Measurements from ENCODE around the gene NELL2. TPM values are rescaled to one million over a fixed set of nuclear protein-coding genes. Genes with fewer than 3 reads are reported as not detected.
A peak's percentile ranks its signal among the peaks of the same experiment; 100 is the strongest.
"Not testable (repeated sequence)": the region's sequence is repeated elsewhere in the genome, so short reads cannot be mapped to it uniquely, and the experiment has no call there.

NELL2 gene
- total RNA-seq, 1 donor from 2014 or later = 11.5 TPM

GRCh38 chr12:44839785-44840184 is 36.3 kb downstream of the NELL2 start:
- intact Hi-C loops (cut with micrococcal nuclease) = loop anchor here (1.0 to 10.0 kb wide), 4 partner anchors 9 to 1375 kb away; partner anchors contain the start of genes ANO6, IRAK4 and PUS7L
- no peaks in the 10 kb centered on the region for H3K9me3 Mint-ChIP-seq
- peaks cover 6% of the 10 kb centered on the region for H3K36me3 Mint-ChIP-seq (ENCODE audit: low read depth)
- peak overlapping the region; percentile 53 for H3K27ac Mint-ChIP-seq
- H3K4me1 Mint-ChIP-seq (ENCODE audit: low read depth) = peaks cover 82% of the 10 kb centered on the region
- no peak for DNase-seq (ENCODE audit: low spot score)
- H3K4me3 Mint-ChIP-seq = no peak overlapping the region
- H3K27me3 Mint-ChIP-seq (ENCODE audit: insufficient read depth) = no peaks in the 10 kb centered on the region

GRCh38 chr12:44837114-44837755 is 38.9 kb downstream of the NELL2 start:
- no peak overlapping the region for H3K4me3 Mint-ChIP-seq
- H3K27ac Mint-ChIP-seq = no peak overlapping the region
- intact Hi-C loops (cut with micrococcal nuclease) = no loop called here
- peaks cover 1% of the 10 kb centered on the region for H3K36me3 Mint-ChIP-seq (ENCODE audit: low read depth)
- H3K9me3 Mint-ChIP-seq = no peaks in the 10 kb centered on the region
- no peaks in the 10 kb centered on the region for H3K27me3 Mint-ChIP-seq (ENCODE audit: insufficient read depth)
- peaks cover 74% of the 10 kb centered on the region for H3K4me1 Mint-ChIP-seq (ENCODE audit: low read depth)
- DNase-seq (ENCODE audit: low spot score) = no peak

GRCh38 chr12:44835641-44836379 is 40.3 kb downstream of the NELL2 start:
- H3K4me1 Mint-ChIP-seq (ENCODE audit: low read depth) = peaks cover 69% of the 10 kb centered on the region
- H3K9me3 Mint-ChIP-seq = no peaks in the 10 kb centered on the region
- no peak for DNase-seq (ENCODE audit: low spot score)
- H3K27me3 Mint-ChIP-seq (ENCODE audit: insufficient read depth) = no peaks in the 10 kb centered on the region
- intact Hi-C loops (cut with micrococcal nuclease) = loop anchor here (1.0 kb wide), 2 partner anchors 8 to 11 kb away; no protein-coding TSS in a partner anchor
- peaks cover 1% of the 10 kb centered on the region for H3K36me3 Mint-ChIP-seq (ENCODE audit: low read depth)
- H3K27ac Mint-ChIP-seq = peak overlapping the region; percentile 85
- H3K4me3 Mint-ChIP-seq = peak overlapping the region; percentile 19

DNA sequence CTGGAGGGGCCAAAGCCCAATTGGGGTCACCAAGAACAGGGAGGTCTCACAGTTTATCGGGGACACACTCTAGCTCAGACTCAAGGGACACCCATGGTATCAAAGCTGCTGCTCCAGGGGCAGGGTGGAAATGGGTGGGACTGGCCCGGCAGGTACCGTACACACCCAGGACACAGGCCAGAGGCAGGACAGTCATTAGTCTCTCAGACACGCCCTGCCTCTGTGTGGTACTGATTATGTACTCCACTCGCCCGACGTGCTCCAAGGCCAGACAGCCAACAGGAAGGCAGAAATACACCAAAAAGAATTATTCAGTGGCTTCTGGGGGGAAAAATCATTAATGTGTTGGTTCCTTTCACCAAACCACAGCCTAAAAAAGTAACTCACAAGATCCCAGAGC is 41.1 kb downstream of the NELL2 start:
- H3K27me3 Mint-ChIP-seq (ENCODE audit: insufficient read depth); H3K36me3 Mint-ChIP-seq (ENCODE audit: low read depth); intact Hi-C loops (cut with micrococcal nuclease); H3K9me3 Mint-ChIP-seq; DNase-seq (ENCODE audit: low spot score); H3K4me3 Mint-ChIP-seq: not testable (repeated sequence)
- Mint-ChIP-seq H3K27ac (peak overlapping the region; percentile 85), H3K4me1 (ENCODE audit: low read depth) (peaks cover 70% of the 10 kb centered on the region)

GRCh38 chr12:44833561-44833960 is 42.6 kb downstream of the NELL2 start:
- H3K4me3 Mint-ChIP-seq = no peak overlapping the region
- H3K36me3 Mint-ChIP-seq (ENCODE audit: low read depth) = peaks cover 1% of the 10 kb centered on the region
- DNase-seq (ENCODE audit: low spot score) = no peak
- intact Hi-C loops (cut with micrococcal nuclease) = no loop called here
- H3K4me1 Mint-ChIP-seq (ENCODE audit: low read depth) = peaks cover 58% of the 10 kb centered on the region
- H3K27ac Mint-ChIP-seq = no peak overlapping the region
- no peaks in the 10 kb centered on the region for H3K9me3 Mint-ChIP-seq
- no peaks in the 10 kb centered on the region for H3K27me3 Mint-ChIP-seq (ENCODE audit: insufficient read depth)

GRCh38 chr12:44830566-44831055 is 45.5 kb downstream of the NELL2 start:
- peaks cover 52% of the 10 kb centered on the region for H3K4me1 Mint-ChIP-seq (ENCODE audit: low read depth)
- H3K36me3 Mint-ChIP-seq (ENCODE audit: low read depth) = peaks cover 4% of the 10 kb centered on the region

DNA sequence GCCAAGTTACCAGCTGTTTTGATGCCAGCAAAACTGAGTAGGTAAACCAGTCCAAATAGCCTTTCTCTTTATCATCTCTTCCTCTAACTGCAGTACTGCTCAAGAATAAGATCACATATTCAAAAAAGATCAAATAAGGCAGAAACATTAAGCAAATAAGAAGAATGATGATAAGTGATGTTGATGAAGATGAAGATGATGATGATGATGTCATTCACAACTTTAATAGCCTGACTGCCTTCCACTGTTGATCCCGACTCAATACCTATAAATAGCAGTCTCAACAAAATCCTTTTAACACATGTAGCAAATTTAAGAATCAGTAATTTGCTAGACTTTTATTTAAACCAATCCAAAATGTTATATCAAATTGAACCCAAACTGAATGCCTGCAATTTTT is 47.1 kb downstream of the NELL2 start:
- Mint-ChIP-seq H3K9me3 (no peaks in the 10 kb centered on the region), H3K4me3 (no peak overlapping the region), H3K27ac (no peak overlapping the region), H3K36me3 (ENCODE audit: low read depth) (peaks cover 4% of the 10 kb centered on the region), H3K4me1 (ENCODE audit: low read depth) (peaks cover 39% of the 10 kb centered on the region), H3K27me3 (ENCODE audit: insufficient read depth) (no peaks in the 10 kb centered on the region)
- DNase-seq (ENCODE audit: low spot score) = no peak
- intact Hi-C loops (cut with micrococcal nuclease) = no loop called here

More at GRCh38 chr12:44830566-44831055, 45.5 kb downstream of the NELL2 start:
- H3K27me3 Mint-ChIP-seq (ENCODE audit: insufficient read depth) = no peaks in the 10 kb centered on the region
- intact Hi-C loops (cut with micrococcal nuclease) = no loop called here
- no peak overlapping the region for H3K4me3 Mint-ChIP-seq
- no peaks in the 10 kb centered on the region for H3K9me3 Mint-ChIP-seq
- H3K27ac Mint-ChIP-seq = peak overlapping the region; percentile 53
- no peak for DNase-seq (ENCODE audit: low spot score)

DNA sequence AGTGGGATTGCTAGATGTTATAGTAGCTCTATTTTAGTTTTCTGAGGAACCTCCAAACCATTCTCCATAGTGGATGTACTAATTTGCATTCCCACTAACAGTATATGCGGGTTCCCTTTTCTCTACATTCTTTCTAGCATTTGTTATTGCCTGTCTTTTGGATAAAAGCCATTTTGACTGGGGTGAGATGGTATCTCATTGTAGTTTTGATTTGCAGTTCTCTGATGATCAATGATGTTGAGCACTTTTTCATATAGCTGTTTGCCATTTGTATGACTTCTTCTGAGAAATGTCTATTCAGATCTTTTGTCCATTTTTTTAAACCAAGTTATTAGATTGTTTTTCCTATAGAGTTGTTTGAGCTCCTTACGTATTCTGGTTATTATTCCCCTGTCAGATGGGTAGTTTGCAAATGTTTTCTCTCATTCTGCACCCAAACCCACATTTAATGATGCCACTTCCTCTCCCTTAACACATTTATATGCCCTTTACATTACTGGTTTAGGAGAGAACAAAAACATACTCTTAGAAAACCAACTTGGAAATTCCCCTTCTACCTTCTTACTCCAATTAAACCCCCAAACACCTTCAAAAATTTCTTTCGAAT is 48.2 kb downstream of the NELL2 start:
- peaks cover 36% of the 10 kb centered on the region for H3K4me1 Mint-ChIP-seq (ENCODE audit: low read depth)
- H3K9me3 Mint-ChIP-seq = no peaks in the 10 kb centered on the region
- DNase-seq (ENCODE audit: low spot score) = no peak
- H3K36me3 Mint-ChIP-seq (ENCODE audit: low read depth) = peaks cover 4% of the 10 kb centered on the region
- H3K27ac Mint-ChIP-seq = peak overlapping the region; percentile 75
- H3K4me3 Mint-ChIP-seq = peak overlapping the region; percentile 61
- H3K27me3 Mint-ChIP-seq (ENCODE audit: insufficient read depth) = no peaks in the 10 kb centered on the region
- intact Hi-C loops (cut with micrococcal nuclease) = loop anchor here (1.0 kb wide), 2 partner anchors 8 to 20 kb away; no protein-coding TSS in a partner anchor

- H3K36me3 Mint-ChIP-seq (ENCODE audit: low read depth); H3K27ac Mint-ChIP-seq; H3K27me3 Mint-ChIP-seq (ENCODE audit: insufficient read depth); DNase-seq (ENCODE audit: low spot score); H3K4me3 Mint-ChIP-seq; H3K9me3 Mint-ChIP-seq; intact Hi-C loops (cut with micrococcal nuclease): not testable (repeated sequence)
- H3K4me1 Mint-ChIP-seq (ENCODE audit: low read depth) = peaks cover 27% of the 10 kb centered on the region
Observed at GRCh38 chr12:44821702-44822101, 54.4 kb downstream of the NELL2 start.

DNA sequence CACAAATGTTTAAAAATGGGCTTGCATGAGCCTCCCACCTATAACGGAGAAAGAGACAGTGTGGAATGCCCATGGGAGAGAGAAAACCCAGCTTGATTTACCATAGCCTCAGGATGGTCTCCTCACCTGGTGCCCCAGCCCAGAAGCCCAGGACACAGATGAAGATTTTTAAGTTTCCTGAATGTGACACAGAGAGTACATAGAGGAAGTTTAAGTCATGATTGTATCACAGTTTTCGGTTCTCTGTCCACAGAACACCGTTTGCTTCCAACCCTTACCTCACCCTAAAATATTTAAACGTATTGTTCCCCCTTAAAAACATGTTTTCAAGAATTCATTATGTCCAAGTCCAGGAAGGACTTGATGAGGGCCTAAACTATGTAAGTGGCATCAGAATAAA is 56.2 kb downstream of the NELL2 start:
- Mint-ChIP-seq H3K9me3 (no peaks in the 10 kb centered on the region), H3K27ac (no peak overlapping the region), H3K36me3 (ENCODE audit: low read depth) (peaks cover 5% of the 10 kb centered on the region), H3K27me3 (ENCODE audit: insufficient read depth) (no peaks in the 10 kb centered on the region), H3K4me1 (ENCODE audit: low read depth) (peaks cover 34% of the 10 kb centered on the region), H3K4me3 (no peak overlapping the region)
- DNase-seq (ENCODE audit: low spot score) = no peak
- intact Hi-C loops (cut with micrococcal nuclease) = no loop called here

- intact Hi-C loops (cut with micrococcal nuclease) = no loop called here
- no peak for DNase-seq (ENCODE audit: low spot score)
- H3K9me3 Mint-ChIP-seq = no peaks in the 10 kb centered on the region
- peaks cover 5% of the 10 kb centered on the region for H3K36me3 Mint-ChIP-seq (ENCODE audit: low read depth)
- H3K4me1 Mint-ChIP-seq (ENCODE audit: low read depth) = peaks cover 29% of the 10 kb centered on the region
- H3K4me3 Mint-ChIP-seq = no peak overlapping the region
- H3K27ac Mint-ChIP-seq = no peak overlapping the region
- H3K27me3 Mint-ChIP-seq (ENCODE audit: insufficient read depth) = no peaks in the 10 kb centered on the region
Observed at GRCh38 chr12:44817687-44818086, 58.4 kb downstream of the NELL2 start.

DNA sequence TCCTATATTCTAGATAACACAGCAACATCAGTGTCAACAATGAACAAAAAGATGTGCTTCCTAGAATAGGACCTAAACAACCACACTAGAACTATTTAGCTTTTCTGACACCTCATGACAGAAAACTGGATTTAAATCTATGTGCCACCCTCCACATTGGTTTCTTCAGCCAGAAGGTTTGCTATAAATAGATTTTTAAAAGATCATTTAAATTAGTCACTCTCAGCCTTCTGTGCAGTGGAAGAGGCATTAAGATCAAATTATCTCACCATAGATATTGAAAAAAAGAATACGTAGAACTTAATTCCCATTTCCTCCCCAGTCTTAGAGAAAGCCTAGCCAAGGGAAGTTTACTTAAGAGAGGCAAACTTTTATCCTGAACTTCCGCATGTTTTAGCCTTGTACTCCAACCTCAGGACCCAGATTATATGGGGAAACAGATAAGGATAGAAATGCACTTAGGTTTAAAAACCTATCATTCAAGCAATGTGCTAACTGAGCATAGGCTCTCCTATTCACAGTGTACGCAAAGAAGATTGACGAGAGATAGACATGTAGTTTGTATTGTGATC is 59.6 kb downstream of the NELL2 start:
- peaks cover 39% of the 10 kb centered on the region for H3K4me1 Mint-ChIP-seq (ENCODE audit: low read depth)
- H3K27me3 Mint-ChIP-seq (ENCODE audit: insufficient read depth) = no peaks in the 10 kb centered on the region
- intact Hi-C loops (cut with micrococcal nuclease) = no loop called here
- peaks cover 5% of the 10 kb centered on the region for H3K36me3 Mint-ChIP-seq (ENCODE audit: low read depth)
- no peak overlapping the region for H3K4me3 Mint-ChIP-seq
- H3K27ac Mint-ChIP-seq = no peak overlapping the region
- H3K9me3 Mint-ChIP-seq = no peaks in the 10 kb centered on the region
- no peak for DNase-seq (ENCODE audit: low spot score)
